DND-41 (cell line): ENCODE data around the gene RDH14.

ENCODE experiments used
- ATAC-seq: fragments of 200-7000 bp; cut with Tn5 transposase; 3 replicates; pipeline ENCODE4 v1.9.1; 2021; ENCODE audit warnings: low read depth; ENCODE audit not compliant: insufficient read depth
- DNase-seq: peaks from one replicate; pipeline ENCODE4 v3.0.0-alpha.2; 2020
- H2AFZ ChIP-seq: 2 replicates; pipeline ENCODE4 v1.6.0; 2012; ENCODE audit warnings: low read depth, low read length
- H3K27ac ChIP-seq: 2 replicates; pipeline ENCODE4 v1.5.1; 2012; ENCODE audit warnings: low read length, inconsistent platforms
- H3K27me3 ChIP-seq: fragments of 200-600 bp; sonication (generic); 2 replicates; pipeline ENCODE4 v1.6.0; 2012; ENCODE audit warnings: low read length, mild to moderate bottlenecking, inconsistent platforms; ENCODE audit not compliant: insufficient read depth, poor library complexity
- H3K36me3 ChIP-seq: 2 replicates; pipeline ENCODE4 v1.5.1; 2012; ENCODE audit warnings: low read length, inconsistent platforms; ENCODE audit not compliant: insufficient read depth
- H3K4me1 ChIP-seq: 2 replicates; pipeline ENCODE4 v1.5.1; 2012; ENCODE audit warnings: mild to moderate bottlenecking, low read length; ENCODE audit not compliant: insufficient read depth
- H3K4me2 ChIP-seq: 2 replicates; pipeline ENCODE4 v1.6.0; 2012; ENCODE audit warnings: mild to moderate bottlenecking, moderate library complexity, low read length, inconsistent platforms; ENCODE audit not compliant: insufficient read depth
- H3K4me3 ChIP-seq, 2 experiments: fragments of 200-600 bp in 1 of 2; shearing (Covaris generic) in 1 of 2; 2 replicates each; pipeline ENCODE4 v1.5.1; 2012 to 2016; ENCODE audit warnings: inconsistent platforms in 2 of 2, low read length in 2 of 2, mild to moderate bottlenecking in 2 of 2, low read depth in 1 of 2, moderate library complexity in 1 of 2
- H3K79me2 ChIP-seq: 2 replicates; pipeline ENCODE4 v1.6.0; 2012; ENCODE audit warnings: low read length, inconsistent platforms; ENCODE audit not compliant: insufficient read depth
- H3K9ac ChIP-seq: 2 replicates; pipeline ENCODE4 v1.6.0; 2012; ENCODE audit warnings: low read depth, mild to moderate bottlenecking, inconsistent platforms, low read length, moderate library complexity
- H3K9me3 ChIP-seq: 2 replicates; pipeline ENCODE4 v1.5.1; 2012; ENCODE audit warnings: low read length, moderate library complexity, mild to moderate bottlenecking, inconsistent platforms; ENCODE audit not compliant: insufficient read depth, severe bottlenecking
- H4K20me1 ChIP-seq: 2 replicates; pipeline ENCODE4 v1.6.0; 2012; ENCODE audit warnings: low read length; ENCODE audit not compliant: insufficient read depth
- EZH2 ChIP-seq: IDR thresholded peaks from 3 replicates; pipeline ENCODE4 v1.6.1; 2012; ENCODE audit warnings: borderline replicate concordance, low read depth, mild to moderate bottlenecking, moderate library complexity, low read length, inconsistent platforms; ENCODE audit not compliant: severe bottlenecking
- TF ChIP-seq, protein P1 (sequence below): IDR thresholded peaks from 2 replicates; pipeline ENCODE4 v1.5.1; 2012; ENCODE audit warnings: borderline replicate concordance, low read length, moderate library complexity, mild to moderate bottlenecking; ENCODE audit not compliant: poor library complexity, severe bottlenecking; ENCODE audit errors: extremely low read depth

The RDH14 gene

DNA sequence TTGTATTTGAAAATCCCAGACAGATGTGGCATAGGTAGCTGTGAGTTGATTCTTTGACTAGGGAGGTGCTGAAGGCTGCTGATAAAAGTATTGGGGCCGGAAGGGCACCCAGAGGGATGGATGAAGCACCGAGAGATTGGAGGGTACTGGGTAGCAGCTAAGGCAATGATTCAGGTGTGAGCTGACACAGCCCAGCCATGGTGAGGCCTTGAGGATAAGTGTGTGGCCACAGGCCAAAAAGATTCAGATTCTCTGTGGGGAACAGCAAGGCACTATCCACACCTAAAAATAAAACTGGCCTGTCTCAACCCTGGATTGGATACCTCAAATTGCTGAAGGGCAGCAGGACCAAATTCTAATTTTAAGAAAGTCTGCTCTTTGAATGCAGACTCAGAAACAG is 35.2 kb downstream of the RDH14 start:
- H3K9me3 ChIP-seq: no peaks in the 10 kb centered on the region
- no peak for ATAC-seq
- H3K4me1 ChIP-seq: no peaks in the 10 kb centered on the region
- no peak for TF ChIP-seq EZH2
- TF ChIP-seq, protein P1, sequence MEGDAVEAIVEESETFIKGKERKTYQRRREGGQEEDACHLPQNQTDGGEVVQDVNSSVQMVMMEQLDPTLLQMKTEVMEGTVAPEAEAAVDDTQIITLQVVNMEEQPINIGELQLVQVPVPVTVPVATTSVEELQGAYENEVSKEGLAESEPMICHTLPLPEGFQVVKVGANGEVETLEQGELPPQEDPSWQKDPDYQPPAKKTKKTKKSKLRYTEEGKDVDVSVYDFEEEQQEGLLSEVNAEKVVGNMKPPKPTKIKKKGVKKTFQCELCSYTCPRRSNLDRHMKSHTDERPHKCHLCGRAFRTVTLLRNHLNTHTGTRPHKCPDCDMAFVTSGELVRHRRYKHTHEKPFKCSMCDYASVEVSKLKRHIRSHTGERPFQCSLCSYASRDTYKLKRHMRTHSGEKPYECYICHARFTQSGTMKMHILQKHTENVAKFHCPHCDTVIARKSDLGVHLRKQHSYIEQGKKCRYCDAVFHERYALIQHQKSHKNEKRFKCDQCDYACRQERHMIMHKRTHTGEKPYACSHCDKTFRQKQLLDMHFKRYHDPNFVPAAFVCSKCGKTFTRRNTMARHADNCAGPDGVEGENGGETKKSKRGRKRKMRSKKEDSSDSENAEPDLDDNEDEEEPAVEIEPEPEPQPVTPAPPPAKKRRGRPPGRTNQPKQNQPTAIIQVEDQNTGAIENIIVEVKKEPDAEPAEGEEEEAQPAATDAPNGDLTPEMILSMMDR: no peak
- H3K4me3 ChIP-seq: no peak overlapping the region
- no peak overlapping the region for H2AFZ ChIP-seq
- no peaks in the 10 kb centered on the region for H4K20me1 ChIP-seq
- H3K36me3 ChIP-seq: no peaks in the 10 kb centered on the region
- H3K9ac ChIP-seq: no peak overlapping the region
- no peak overlapping the region for H3K4me2 ChIP-seq
- no peak for DNase-seq
- no peaks in the 10 kb centered on the region for H3K27me3 ChIP-seq
- no peak overlapping the region for H3K27ac ChIP-seq
- no peaks in the 10 kb centered on the region for H3K79me2 ChIP-seq

DNA sequence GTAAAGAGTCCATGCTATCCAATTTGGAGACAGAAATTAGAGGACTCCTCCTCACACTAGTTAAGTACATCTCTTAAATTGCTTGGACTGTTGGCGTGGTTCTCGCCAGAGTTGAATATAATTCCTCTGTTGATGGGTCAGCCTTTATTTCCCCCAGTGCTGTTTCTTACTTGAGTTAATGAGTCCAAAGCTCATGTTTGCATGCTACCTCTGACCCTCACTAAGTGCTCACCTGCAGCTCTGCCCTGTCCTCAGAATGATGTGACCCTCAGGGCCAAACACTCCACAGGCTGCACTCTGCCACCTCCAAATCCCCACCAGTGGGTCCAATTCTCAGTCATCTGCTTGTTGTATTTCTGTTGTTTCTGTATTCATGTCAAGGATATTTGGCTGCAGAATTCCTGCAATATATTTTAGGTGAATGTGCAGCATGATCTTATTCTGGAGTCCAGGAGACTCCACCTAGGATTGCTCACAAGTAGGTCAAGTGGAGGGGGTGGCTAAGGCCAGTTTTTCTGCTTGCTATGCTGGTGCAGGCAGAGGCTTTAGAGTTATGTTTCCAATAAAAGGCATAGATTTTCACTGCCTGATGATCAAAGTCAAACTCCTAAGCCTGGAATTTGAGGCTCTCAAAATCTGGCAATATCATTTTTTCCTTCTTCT is 37.8 kb downstream of the RDH14 start:
- H3K4me3 ChIP-seq: no peak overlapping the region
- H3K4me1 ChIP-seq: no peaks in the 10 kb centered on the region
- no peak overlapping the region for H3K9ac ChIP-seq
- no peak for TF ChIP-seq EZH2
- TF ChIP-seq, protein P1: no peak
- DNase-seq: no peak
- no peaks in the 10 kb centered on the region for H4K20me1 ChIP-seq
- H3K27me3 ChIP-seq: no peaks in the 10 kb centered on the region
- ATAC-seq: no peak
- no peak overlapping the region for H3K27ac ChIP-seq
- no peaks in the 10 kb centered on the region for H3K36me3 ChIP-seq
- no peaks in the 10 kb centered on the region for H3K79me2 ChIP-seq
- H2AFZ ChIP-seq: no peak overlapping the region
- H3K9me3 ChIP-seq: no peaks in the 10 kb centered on the region
- H3K4me2 ChIP-seq: no peak overlapping the region

DNA sequence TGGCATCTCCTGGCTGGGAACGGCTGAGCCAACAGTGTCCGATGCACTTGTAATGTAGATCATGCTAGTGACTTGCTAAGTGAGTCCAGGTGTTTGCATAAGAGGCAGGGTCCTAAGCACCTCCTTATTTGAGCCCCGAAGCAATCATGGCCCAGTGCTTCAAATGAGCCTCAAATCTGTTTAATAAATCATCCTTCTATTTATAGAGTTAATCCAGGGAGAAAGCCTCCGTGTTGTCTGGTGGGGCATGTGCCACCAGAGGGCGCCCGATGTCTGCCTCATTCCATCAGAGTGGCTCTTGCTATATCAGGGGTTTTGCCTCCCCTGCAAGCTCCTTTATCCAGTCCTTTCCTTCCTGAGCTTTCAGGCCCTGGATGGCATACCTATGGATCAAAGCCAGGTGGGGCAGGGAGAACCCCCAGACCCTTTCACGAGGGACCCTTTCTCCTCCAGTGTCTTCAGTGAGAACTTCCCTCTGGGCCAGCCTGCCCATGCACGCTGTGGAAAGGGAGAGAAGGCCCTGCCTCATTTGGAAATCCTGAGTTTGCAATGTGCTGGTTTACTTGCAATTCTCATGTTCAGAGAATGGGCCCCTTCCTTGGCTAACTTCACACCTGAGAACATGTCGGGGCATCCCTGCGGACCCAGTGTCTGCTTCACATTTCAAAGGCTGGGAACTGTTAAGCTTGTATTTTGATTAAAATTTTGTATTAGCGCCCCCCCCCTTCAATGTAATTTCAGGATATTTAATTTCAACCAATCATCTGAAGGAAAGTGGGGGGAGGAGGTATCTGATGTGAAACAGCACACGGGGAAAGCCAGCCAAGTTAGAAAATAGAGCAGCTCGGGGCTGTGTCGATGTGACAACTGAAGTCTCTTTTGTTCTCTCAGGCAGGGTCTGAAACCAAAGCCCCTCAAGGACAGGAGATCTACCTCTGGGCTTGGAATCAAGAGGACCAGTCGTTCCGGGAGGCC is 39.7 kb downstream of the RDH14 start:
- peak; percentile 94 for ATAC-seq
- H2AFZ ChIP-seq: no peak overlapping the region

More for the DNA sequence above, 39.7 kb downstream of the RDH14 start:
- H3K4me2 ChIP-seq: no peak overlapping the region
- H3K9ac ChIP-seq: no peak overlapping the region
- DNase-seq: peak; percentile 69
- H3K9me3 ChIP-seq: no peaks in the 10 kb centered on the region
- no peak overlapping the region for H3K4me3 ChIP-seq
- H3K27me3 ChIP-seq: peaks cover 5% of the 10 kb centered on the region
- no peak overlapping the region for H3K27ac ChIP-seq
- no peaks in the 10 kb centered on the region for H3K79me2 ChIP-seq
- H3K4me1 ChIP-seq: no peaks in the 10 kb centered on the region
- no peaks in the 10 kb centered on the region for H3K36me3 ChIP-seq
- H4K20me1 ChIP-seq: no peaks in the 10 kb centered on the region
- no peak for TF ChIP-seq EZH2
- TF ChIP-seq, protein P1: peak; percentile 92
